GM12873 (cell line): ENCODE measurements around the gene ZNF438.

Experiments
- CTCF ChIP-seq: IDR thresholded peaks from 2 replicates; pipeline ENCODE4 v1.5.1; 2012; ENCODE audit warnings: low read depth, mild to moderate bottlenecking, moderate library complexity, low read length, control low read depth; ENCODE audit not compliant: insufficient read depth; ENCODE audit errors: missing control alignments

Gene ZNF438

GRCh38 chr10:31017534-31018355 lies 13.9 kb downstream of the ZNF438 start:
- TF ChIP-seq CTCF: no peak

GRCh38 chr10:31014161-31014875 lies 17.3 kb downstream of the ZNF438 start:
- TF ChIP-seq CTCF: no peak

- TF ChIP-seq CTCF: no peak
Measured at GRCh38 chr10:31013331-31013730, 18.3 kb downstream of the ZNF438 start.

GRCh38 chr10:31011665-31012022 lies 20.0 kb downstream of the ZNF438 start:
- TF ChIP-seq CTCF: no peak

- TF ChIP-seq CTCF: no peak
Measured at GRCh38 chr10:31011017-31011664, 20.5 kb downstream of the ZNF438 start.

GRCh38 chr10:31010062-31010461 lies 21.6 kb downstream of the ZNF438 start:
- TF ChIP-seq CTCF: no peak

GRCh38 chr10:31005895-31006294 lies 25.8 kb downstream of the ZNF438 start:
- no peak for TF ChIP-seq CTCF
